Activated CD4-positive, CD25-positive, alpha-beta regulatory T cell (primary cell): ENCODE data around the gene SLC4A1AP.

ENCODE experiments used
- DNase-seq, 4 experiments: peaks; one replicate each; lab custom pipeline; 2025; lab: John Stamatoyannopoulos, UW

The SLC4A1AP gene

DNA sequence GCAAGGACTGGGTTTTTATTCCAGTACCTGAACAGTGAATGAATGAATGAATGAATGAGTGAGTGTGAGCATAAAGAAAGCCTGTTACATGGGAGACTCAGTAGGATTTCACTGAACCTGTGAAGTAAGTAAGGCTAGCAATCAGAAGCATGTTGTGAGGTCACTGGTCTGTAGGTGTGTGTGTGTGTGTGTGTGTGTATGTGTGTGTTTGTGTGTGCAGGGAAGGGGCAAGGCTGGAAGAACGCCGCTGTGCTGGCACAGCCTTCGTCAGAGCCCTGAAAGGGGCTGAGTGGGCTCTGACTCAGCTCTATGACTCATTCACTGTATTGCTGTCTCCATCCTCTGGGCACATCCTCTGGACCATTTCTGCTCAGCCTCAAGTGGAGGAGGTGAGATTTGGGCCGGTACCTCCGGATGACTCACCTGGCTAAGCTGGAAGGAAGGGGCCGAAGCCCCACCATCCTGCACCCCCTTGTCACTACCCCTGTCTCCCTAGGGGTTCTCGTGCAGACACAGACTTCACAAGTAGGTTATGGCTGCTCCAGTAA lies 56.4 kb downstream of the SLC4A1AP start:
- peak in 2 of 4 experiments; percentile 22 to 24 for DNase-seq

DNA sequence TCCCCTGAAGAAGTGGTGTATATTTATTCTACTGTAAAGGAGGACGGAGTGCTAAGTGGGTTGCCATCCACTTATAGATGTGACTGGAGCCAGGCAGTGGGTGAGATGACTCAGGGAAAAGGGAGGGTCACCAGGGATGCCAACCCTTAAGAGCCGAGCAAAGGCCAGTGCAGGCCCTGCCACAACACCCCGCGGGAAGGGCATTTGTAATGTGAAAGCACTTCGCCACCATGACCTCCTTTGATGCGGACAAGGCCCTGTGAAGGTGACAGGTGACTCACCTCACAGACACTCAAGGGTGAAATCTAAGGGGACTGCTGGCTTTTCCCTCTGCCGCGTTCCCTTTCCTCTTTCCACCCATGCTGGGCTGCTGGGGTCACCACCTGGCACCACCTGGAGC lies 57.6 kb downstream of the SLC4A1AP start:
- no peak for DNase-seq

DNA sequence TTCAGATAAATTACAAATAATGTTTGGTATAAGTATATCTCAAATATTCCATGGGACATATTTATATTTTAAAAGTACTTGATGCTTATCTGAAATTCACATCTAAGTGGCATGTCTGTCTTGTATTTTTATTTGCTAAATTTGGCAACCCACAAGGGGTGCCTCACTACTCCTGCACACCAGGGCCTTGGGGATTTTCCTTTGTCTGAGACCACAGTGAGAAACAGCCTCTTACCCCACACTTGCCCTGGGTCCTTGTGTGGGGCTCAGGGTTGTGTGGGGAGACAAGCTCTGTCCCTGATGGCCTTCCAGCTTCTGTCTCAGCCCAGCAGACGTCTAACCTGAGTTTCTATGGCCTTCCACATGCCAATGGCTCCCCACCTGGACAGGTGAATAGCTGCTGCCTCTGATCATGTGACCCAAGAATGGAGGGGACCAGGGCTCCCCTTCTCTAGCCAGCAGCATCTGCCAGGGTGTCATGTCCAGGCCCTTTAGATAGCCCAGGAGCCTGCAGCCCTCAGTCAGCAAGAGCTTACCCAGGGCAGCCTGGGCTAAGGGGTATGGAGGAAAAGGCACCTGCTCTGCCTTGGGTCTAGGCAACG lies 58.3 kb downstream of the SLC4A1AP start:
- DNase-seq: no peak

GRCh38 chr2:27723372-27724144 lies 59.9 kb downstream of the SLC4A1AP start:
- no peak for DNase-seq

- DNase-seq: no peak
Observed at GRCh38 chr2:27724191-27724590, 60.5 kb downstream of the SLC4A1AP start.

- no peak for DNase-seq
Observed at GRCh38 chr2:27724905-27725701, 61.4 kb downstream of the SLC4A1AP start.

- no peak for DNase-seq
Observed at GRCh38 chr2:27727257-27727656, 63.6 kb downstream of the SLC4A1AP start.

DNA sequence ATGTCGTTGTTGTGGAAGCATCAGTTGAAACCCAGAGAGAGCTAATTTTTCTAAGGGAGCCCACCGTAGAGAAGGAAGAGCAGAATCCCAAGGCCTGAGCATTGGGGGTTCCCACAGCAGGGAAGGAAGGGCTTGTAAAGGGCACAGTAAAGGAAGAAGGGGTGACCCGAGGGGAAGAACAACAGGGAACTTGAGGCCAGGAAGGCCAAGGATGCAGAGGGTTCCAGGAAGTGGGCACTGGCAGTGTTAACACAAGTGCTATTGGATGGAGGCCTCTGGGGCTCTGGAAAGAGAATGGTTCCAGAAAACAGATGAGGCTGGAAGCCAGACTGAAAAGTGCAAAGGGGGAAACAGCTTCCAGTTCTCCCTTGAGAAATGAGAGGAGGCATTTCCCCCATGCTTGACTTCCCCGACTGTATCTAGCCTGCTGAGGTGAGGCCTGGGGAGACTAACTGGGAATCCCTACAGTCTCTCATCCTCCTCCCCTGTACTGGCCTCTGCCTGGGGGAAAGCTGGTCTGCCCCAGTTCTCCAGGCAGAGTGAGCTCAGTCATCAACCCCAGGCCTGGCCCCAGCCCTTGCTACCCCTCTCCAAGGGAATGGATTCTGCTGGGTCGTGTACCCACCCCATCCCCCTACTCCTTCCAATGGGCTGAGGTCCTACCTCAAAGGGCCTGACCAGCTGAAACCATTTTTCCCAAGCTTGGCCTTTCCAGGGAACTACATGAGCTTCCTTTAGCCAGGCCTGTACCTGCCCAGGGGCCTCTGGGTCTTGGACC lies 64.6 kb downstream of the SLC4A1AP start:
- no peak for DNase-seq

DNA sequence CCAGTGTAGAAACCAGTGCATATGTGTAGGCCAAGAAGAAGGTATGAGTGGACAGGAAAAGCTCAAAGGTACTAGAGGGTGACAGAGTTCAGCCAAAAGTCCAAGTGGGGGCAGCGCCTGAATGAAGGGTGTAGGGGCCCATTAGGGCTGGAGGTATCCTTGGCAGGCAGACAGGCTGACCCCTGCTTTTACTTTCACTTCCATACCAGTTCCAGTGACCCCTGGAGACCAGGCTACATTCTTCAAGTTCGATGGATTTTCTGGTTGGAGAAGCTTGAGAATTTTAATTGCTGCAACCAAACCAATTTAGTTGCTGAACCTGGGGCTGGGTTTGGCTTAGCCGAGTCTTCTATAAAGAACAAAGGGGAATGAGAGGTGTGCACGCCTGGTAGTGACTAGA lies 65.5 kb downstream of the SLC4A1AP start:
- DNase-seq: no peak

DNA sequence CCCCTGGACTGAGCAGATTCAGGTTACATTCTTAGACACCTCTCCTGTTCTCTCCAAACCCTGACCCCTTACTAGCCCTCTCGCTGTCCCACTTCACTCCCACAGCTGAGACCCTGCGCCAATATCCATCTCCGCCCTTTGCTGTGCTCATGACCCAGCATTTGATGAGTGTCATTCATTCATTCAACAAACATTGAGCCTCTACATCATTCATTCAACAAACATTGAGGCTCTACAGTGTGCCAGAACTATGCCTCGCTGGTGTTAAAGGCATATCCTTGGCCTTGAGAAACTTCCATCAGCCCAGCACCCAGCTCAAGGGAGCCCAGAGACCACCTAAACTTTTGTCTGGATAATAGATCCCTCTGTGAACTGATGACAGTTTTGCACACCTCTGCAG lies 65.9 kb downstream of the SLC4A1AP start:
- DNase-seq: no peak

- no peak for DNase-seq
Observed at GRCh38 chr2:27730261-27730662, 66.6 kb downstream of the SLC4A1AP start.

DNA sequence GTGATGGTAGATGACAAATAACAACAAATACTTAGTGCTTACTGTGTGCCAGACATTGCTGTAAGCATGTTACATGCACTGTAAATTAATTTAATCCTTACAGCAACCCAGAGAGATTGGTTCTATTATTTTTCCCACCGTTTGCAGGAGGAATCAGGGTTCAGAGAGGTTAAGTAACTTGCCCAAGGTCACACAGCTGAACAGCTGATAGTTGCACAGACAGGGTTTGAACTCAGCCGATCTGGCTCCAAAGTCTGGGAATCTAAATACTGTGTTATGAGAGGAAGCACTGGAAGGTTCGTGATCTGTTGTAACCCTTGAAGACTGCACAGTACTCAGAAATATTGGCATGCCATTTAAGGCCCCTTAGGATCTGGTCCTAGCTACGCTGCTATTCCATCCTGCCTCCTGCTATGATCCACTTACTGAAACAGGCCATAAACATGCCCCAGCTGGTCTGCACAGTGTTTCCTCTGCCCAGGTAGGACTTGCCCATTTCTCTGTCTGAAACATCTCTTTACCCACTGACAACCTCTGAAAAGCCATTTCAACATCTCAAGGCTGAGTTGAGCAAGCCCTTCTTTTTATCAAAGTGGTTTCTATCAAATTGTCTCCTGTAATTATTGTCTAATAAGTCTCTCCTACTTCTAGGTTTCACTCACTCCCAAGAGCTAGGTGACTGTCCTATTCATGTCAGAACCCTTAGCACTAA lies 67.4 kb downstream of the SLC4A1AP start:
- DNase-seq: no peak

GRCh38 chr2:27734305-27734704 lies 70.6 kb downstream of the SLC4A1AP start:
- no peak for DNase-seq

GRCh38 chr2:27735263-27735904 lies 71.7 kb downstream of the SLC4A1AP start:
- peak in 3 of 4 experiments; percentile 16 to 33 (median 23) for DNase-seq

GRCh38 chr2:27736031-27736889 lies 72.6 kb downstream of the SLC4A1AP start:
- no peak for DNase-seq

DNA sequence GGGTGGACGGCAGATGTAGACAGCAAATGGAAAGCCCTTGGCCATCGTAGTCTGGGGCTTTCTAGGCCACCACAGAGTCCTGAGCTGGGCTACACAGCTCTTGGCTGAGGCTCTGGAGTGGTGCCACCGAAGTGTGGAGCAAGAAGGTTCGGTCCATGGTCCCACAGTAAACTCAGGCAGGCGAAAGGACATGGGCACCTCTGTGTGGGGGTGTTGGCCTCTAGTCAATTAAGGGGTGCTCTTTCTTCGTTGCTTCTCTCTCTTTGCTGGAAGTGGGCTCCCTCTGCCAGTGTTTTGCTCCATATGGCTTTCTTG lies 73.2 kb downstream of the SLC4A1AP start:
- no peak for DNase-seq

GRCh38 chr2:27737676-27738348 lies 74.1 kb downstream of the SLC4A1AP start:
- no peak for DNase-seq

GRCh38 chr2:27738349-27739057 lies 74.8 kb downstream of the SLC4A1AP start:
- no peak for DNase-seq

DNA sequence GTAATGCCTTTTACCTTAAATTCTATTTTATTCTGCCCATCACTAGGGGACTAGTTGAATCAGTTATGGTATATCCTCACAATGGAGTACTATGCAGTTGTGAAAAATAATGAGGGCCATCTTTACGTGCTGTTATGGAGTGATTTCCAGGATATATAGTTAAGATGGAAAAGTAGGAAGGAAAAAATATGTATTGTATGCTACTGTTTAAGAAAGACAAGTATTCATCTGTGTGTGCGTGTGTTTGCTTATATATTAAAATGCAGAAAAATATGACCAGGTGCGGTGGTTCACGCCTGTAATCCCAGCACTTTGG lies 75.3 kb downstream of the SLC4A1AP start:
- DNase-seq: no peak
